Astrocyte (in vitro differentiated cells and primary cell): ENCODE data around the gene PACRG.

Experiments
- CTCF ChIP-seq: IDR thresholded peaks from 2 replicates; pipeline ENCODE4 v1.5.1; 2011; ENCODE audit warnings: low read depth, mild to moderate bottlenecking, inconsistent platforms, low read length, moderate library complexity; ENCODE audit not compliant: insufficient read depth
- EZH2 ChIP-seq: IDR thresholded peaks from 2 replicates; pipeline ENCODE4 v1.6.1; 2012; ENCODE audit warnings: mild to moderate bottlenecking, low read length, inconsistent platforms; ENCODE audit not compliant: insufficient read depth

GRCh38 chr6:163308629-163309440 is 581.1 kb downstream of the PACRG start:
- TF ChIP-seq CTCF (no peak), EZH2 (no peak)
